Upper lobe of right lung (tissue), 1 donor: ENCODE measurements around the gene PSENEN. TPM values are rescaled to one million over a fixed set of nuclear protein-coding genes. Genes with fewer than 3 reads are reported as not detected.
A peak's percentile ranks its signal among the peaks of the same experiment; 100 is the strongest.

ENCODE experiments used
- ATAC-seq: fragments of 200-7000 bp; cut with Tn5 transposase; one replicate; pipeline ENCODE4 v1.9.1; 2020; ENCODE audit warnings: mild to moderate bottlenecking, moderate library complexity
- DNase-seq: peaks from one replicate; pipeline ENCODE4 v3.0.0-alpha.2; 2020
- H3K27ac ChIP-seq: fragments of 200-600 bp; one replicate; pipeline ENCODE4 v1.8.0; 2022
- H3K27me3 ChIP-seq: fragments of 200-600 bp; one replicate; pipeline ENCODE4 v1.8.0; 2022; ENCODE audit warnings: mild to moderate bottlenecking
- H3K36me3 ChIP-seq: fragments of 200-600 bp; one replicate; pipeline ENCODE4 v1.8.0; 2022
- H3K4me1 ChIP-seq: fragments of 200-600 bp; one replicate; pipeline ENCODE4 v1.8.0; 2022
- H3K4me3 ChIP-seq: fragments of 200-600 bp; one replicate; pipeline ENCODE4 v1.8.0; 2022; ENCODE audit warnings: mild to moderate bottlenecking
- H3K9me3 ChIP-seq: fragments of 200-600 bp; one replicate; pipeline ENCODE4 v1.8.0; 2022
- CTCF ChIP-seq: fragments of 200-600 bp; IDR thresholded peaks from one replicate; pipeline ENCODE4 v1.8.0; 2022; ENCODE audit warnings: antibody characterized with exemption
- intact Hi-C: fragments of 100-400 bp; cut with DNase I; formaldehyde crosslinking; loops from one replicate; pipeline ENCODE4 v1.11.0; 2022
- total RNA-seq: library from RNA; stranded (reverse); fragmentation: NEBNext Ultra II Directional; extraction: Animal tissue kit (Norgen Biotek cat#: 25700); gene quantifications from one replicate; pipeline ENCODE4 v1.2.1, GENCODE V29; 2021
- donor health status: DM: no; HTN: yes; CAD: no; lungs with severe emphysema.

The PSENEN gene
- total RNA-seq, 1 donor from 2014 or later: 51.0 TPM

- intact Hi-C loops: no loop called here
- Histone ChIP-seq H3K27ac (no peak overlapping the region), H3K36me3 (no peaks in the 10 kb centered on the region), H3K4me1 (no peaks in the 10 kb centered on the region), H3K9me3 (no peaks in the 10 kb centered on the region), H3K4me3 (no peak overlapping the region), H3K27me3 (no peaks in the 10 kb centered on the region)
- no peak for ATAC-seq
- no peak for DNase-seq
- TF ChIP-seq CTCF: no peak
These were observed 42.9 kb downstream of the PSENEN start for GRCh38 chr19:35788205-35788960.

GRCh38 chr19:35789195-35789977 lies 43.9 kb downstream of the PSENEN start:
- no peaks in the 10 kb centered on the region for H3K36me3 ChIP-seq
- ATAC-seq: no peak
- no peak for TF ChIP-seq CTCF

GRCh38 chr19:35789978-35790944 lies 44.8 kb downstream of the PSENEN start:
- Histone ChIP-seq H3K36me3 (no peaks in the 10 kb centered on the region), H3K4me1 (no peaks in the 10 kb centered on the region), H3K4me3 (no peak overlapping the region), H3K27ac (no peak overlapping the region), H3K9me3 (no peaks in the 10 kb centered on the region), H3K27me3 (no peaks in the 10 kb centered on the region)
- DNase-seq (no peak), ATAC-seq (no peak)
- intact Hi-C loops: no loop called here
- no peak for TF ChIP-seq CTCF

More at GRCh38 chr19:35789195-35789977, 43.9 kb downstream of the PSENEN start:
- no peak overlapping the region for H3K4me3 ChIP-seq
- no peak for DNase-seq
- intact Hi-C loops: no loop called here
- no peaks in the 10 kb centered on the region for H3K9me3 ChIP-seq
- no peaks in the 10 kb centered on the region for H3K27me3 ChIP-seq
- H3K27ac ChIP-seq: no peak overlapping the region
- no peaks in the 10 kb centered on the region for H3K4me1 ChIP-seq

- intact Hi-C loops: no loop called here
- Histone ChIP-seq H3K4me1 (no peaks in the 10 kb centered on the region), H3K4me3 (no peak overlapping the region), H3K27me3 (no peaks in the 10 kb centered on the region), H3K9me3 (no peaks in the 10 kb centered on the region), H3K36me3 (no peaks in the 10 kb centered on the region), H3K27ac (no peak overlapping the region)
- no peak for TF ChIP-seq CTCF
- ATAC-seq (no peak), DNase-seq (peak; percentile 58)
These were observed 45.7 kb downstream of the PSENEN start for GRCh38 chr19:35790981-35791813.
